ENCODE data around the gene AKAP7.

Gene AKAP7

GRCh38 chr6:131134220-131134979, 867 bp upstream of the AKAP7 start:
- no peak for DNase-seq

DNA sequence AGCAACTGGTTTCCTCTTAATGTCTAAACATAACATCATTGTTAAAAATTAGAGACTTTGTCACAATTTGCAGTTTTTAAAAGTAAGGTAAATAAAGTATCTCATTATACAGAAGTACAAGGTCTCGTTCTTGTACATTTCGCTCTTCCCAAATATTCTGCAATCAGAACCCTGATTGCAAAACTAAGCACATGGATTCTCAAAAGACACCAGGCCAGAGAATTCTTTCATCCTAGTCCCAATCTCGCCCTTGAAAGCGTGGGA, 355 bp upstream of the AKAP7 start:
- no peak for DNase-seq

DNA sequence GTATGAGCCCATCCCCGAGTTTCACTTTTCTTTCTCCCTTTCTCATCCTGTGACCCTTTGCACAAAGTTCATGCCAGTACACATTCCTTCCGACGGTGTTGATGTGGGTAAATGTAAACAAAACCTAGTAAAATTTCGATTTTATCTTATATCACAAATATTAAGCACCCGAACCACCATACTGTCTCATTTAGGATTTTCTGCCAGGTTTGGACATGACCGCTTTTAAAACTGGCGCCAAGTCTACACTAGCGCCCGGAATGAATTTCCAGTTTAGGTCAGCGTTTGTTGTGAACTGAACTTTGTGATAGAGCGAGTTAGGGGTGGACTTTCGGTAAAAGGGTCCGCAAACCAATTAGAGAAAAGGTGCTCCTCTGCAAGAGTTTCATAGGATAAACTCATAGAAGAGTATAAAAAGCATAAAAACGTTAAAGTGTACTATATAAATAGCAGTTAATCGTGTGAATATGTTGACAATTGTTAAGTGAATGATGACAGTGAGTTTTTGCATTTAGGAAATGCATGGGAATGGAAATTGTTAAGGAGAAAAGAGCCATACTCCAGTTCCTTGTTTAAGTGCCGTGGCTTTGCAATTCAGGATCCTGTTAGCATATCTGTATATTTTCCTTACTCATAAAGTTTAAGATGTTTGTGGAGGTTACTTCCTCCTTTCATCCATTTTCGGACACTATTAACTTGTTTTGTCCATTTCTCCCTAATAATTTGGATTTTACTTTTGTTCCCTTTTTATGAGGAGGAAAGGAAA, 937 bp downstream of the AKAP7 start:
- no peak for DNase-seq

- DNase-seq = no peak
These were observed 4.3 kb downstream of the AKAP7 start for GRCh38 chr6:131139599-131139998.

DNA sequence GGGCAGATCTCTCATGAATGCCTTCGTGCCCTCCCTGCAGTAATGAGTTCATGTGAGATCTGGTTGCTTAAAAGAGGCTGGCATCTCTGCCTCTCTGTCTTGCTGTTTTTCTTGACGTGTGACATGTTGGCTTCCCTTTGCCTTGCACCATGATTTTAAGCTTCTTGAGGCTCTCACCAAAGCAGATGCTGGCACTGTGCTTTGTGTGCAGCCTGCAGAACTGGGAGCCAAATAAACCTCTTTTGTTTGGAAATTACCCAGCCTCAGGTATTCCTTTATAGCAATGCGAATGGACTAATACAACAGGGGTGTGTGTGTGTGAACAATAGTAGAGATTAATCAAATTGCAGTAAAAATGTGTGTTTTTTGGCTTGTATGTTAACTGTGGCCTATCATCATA, 8.1 kb downstream of the AKAP7 start:
- DNase-seq = no peak

- peak; percentile 56 for DNase-seq
These were observed 11.6 kb downstream of the AKAP7 start for GRCh38 chr6:131146865-131147264.

DNA sequence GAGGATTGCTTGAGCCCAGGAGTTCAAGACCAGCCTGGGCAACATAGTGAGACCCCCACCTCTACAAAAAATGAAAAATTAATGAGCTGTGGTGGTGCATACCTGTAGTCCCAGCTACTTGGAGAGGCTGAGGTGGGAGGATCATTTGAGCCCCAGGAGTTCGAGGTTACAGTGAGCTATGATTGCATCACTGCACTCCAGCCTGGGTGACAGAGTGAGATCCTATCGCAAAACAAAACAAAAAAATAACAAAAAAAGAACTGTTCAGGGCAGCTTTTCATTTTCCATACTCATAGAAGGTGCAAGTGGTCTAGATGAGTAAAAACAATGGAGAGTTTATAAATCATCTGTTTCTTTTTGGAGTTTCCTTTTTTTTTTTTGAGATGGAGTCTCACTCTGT, 21.1 kb downstream of the AKAP7 start:
- DNase-seq = no peak

GRCh38 chr6:131159578-131159977, 24.3 kb downstream of the AKAP7 start:
- DNase-seq = peak; percentile 74

DNA sequence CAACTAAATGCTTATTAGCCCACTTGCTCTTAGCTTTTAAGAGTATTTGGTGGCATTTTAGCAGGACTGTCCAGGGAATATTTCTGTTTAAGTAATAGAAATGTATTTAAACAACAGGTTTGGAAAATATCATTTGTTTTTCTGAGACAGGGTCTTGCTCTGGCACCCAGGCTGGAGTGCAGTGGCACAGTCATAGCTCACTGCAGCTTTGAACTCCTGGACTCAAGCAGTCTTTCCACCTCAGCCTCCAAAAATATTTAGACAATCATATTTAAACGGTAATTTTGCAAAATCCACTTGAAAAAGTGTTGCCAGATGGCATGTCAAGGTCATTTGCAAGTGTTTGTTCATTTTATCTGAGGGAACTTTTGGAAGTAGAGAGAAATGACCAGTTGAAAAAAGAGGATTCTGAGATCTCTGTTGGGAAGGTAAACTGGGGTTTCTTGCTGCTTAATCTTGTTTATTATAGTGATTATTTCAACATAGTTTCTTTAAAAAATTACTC, 25.0 kb downstream of the AKAP7 start:
- DNase-seq = no peak

DNA sequence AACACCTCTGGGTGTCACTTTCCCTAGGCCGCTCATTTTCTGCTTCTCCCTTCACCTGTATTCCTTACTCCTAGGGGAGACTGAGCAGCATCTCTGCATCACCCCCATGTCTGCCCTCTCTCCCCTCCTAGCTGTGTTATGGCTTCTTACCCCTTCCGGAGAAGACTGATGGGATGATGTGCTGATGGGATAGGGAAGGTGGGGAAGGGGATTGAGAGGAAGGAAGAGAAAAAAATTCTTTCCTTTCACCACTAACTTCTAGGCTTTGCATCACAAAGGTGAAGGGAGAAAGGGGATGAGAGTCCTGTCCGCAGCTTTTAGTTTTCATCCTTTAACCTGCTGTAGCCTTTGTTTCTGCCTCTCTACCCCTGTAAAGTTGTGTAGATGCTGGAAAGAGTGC, 26.7 kb downstream of the AKAP7 start:
- no peak for DNase-seq

DNA sequence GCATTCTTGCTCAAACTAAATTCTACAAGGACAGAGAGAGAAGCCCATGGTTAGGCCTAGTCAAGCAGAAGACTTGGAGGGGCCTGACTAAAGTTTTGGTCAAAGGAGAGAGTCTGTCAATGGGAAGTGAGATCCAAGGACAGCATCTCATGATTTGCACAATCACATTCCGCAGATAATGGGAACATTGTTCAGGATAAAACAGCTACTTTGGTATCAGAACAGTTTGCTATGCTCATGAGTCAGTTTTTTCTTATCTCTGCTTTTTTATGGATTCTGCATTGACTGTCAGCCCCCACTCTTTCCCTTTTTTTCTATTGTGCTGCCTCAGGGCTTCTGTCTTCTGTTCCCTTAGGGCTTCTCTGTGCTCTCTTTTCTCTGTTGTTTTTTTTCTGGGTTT, 28.6 kb downstream of the AKAP7 start:
- DNase-seq = peak; percentile 74

GRCh38 chr6:131164506-131164905, 29.2 kb downstream of the AKAP7 start:
- DNase-seq = no peak

- DNase-seq = no peak
These were observed 32.5 kb downstream of the AKAP7 start for GRCh38 chr6:131167773-131168172.

DNA sequence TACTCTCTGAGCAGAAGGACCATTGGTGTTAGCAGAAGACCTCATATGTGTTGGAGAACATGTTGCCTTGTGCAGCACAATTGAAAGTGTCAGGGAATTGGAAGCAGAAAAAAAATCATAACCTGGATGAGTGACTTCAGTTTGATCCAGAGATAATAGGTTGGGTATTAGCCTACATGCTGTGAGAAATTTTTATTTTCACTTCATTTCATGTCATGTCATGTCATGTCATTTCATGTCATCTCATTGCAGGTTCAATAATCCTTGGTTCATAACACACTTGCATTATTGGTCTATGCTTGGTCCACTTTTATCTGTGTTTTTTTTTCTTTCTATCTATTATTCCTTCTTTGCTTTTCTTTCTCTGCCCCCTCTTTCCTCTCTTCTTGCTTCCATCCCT, 34.3 kb downstream of the AKAP7 start:
- DNase-seq = no peak

DNA sequence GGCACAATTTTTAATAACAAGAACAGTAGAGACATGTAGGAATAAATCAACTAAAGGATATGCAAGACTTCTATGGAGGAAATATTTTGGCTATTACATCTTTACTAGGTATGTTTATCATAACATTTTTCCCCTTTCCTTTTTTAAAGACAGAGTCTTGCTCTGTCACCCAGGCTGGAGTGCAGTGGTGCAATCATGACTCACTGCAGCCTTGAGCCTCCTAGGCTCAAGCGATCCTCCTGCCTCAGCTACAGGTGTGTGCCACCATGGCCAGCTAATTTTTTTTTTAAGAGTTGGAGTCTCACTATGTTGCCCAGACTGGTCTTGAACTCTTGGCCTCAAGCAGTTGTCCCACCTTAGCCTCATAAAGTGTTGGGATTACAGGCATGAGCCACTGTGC, 37.0 kb downstream of the AKAP7 start:
- DNase-seq = no peak

DNA sequence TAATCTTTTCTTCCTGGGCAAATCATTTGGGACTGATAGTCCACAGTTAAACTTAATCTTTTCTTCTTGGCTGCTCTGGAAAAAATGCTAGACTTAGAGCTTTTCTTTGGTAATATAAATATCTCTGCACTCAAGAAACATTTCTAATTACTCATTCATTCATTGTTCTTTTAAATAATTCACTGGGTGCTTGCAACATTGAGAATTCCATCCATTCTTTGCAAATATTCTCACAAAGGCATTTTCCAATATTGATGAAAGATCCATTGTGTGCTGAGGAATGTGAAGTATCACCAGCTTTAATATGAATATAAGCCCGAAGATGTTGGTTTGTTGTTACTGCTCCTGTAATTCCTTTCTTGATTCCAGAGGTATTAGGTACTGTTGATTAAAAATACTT, 38.4 kb downstream of the AKAP7 start:
- no peak for DNase-seq

GRCh38 chr6:131175564-131175963, 40.3 kb downstream of the AKAP7 start:
- DNase-seq = no peak

GRCh38 chr6:131177996-131178395, 42.7 kb downstream of the AKAP7 start:
- DNase-seq = no peak

DNA sequence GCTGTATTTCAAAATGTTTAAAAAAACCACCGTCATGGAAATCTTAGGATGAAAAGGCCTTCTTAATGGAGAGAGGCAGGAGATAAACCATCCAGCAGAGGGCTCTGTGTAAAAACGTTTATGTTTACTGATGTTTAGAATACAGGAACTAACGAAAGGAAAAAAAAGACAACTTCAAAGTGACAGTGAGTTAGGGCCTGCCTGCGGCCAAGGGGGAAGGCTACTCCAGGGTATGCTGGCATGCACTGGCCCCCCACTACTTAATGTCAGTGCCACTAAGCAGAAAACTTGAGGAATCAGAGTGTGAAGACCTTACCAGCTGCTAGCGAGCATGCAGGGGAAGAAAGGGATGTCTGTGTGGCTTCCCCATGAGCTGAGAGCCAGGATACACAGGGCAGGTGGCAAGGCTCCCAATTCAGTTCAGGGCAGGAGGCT, 47.7 kb downstream of the AKAP7 start:
- DNase-seq = no peak

DNA sequence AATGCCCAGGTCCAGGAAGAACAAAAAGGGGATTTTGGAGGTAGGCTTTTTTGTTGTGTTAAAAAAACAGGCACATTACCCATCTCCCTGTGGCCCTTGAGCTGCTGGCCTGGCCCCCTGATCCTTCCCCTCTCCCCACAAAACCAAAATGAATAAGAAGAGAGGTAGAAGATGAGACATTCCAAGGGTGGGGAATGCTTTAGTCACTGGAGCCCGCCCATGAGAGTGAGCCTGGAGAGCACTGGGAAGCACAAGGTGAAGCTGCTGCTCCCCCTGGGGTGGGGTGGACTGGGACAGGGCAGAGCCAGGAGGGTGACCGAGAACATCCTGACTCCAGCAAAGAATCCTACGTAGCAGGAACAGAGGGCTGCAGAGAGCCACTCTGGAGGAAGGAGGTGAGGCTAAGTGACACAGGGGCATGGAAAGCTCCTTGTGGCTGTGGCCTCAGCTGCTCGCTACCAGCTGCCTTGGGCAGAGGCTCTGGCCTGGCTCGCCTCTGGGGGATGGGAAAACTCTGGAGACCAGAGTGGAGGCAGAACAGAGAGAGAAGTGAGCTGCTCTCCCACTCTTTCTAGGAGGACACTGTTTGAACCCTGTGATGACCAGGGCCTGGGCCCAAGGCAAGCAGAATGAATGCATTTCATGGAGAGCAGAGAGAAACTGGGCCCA, 48.3 kb downstream of the AKAP7 start:
- DNase-seq = no peak

GRCh38 chr6:131191590-131191989, 56.3 kb downstream of the AKAP7 start:
- DNase-seq = no peak

DNA sequence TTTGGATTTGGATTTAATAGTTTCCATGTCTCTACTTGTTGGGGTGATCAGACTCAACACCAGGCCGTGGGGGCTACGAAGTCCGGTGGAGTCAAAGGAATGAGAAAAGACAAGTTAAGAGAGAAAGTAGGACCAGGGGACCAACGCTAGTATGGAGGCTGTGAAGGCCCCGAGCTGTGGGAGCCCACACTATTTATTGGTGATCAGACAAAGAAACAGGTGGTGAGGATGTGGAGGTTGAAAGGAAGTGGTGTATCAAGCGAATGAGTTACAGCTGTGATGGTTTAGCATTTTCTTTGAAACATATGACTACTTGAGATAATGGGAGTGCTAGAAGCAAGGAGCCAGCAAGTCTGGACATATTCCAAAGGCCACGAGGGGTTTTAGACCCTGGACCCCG, 62.4 kb downstream of the AKAP7 start:
- DNase-seq = no peak

DNA sequence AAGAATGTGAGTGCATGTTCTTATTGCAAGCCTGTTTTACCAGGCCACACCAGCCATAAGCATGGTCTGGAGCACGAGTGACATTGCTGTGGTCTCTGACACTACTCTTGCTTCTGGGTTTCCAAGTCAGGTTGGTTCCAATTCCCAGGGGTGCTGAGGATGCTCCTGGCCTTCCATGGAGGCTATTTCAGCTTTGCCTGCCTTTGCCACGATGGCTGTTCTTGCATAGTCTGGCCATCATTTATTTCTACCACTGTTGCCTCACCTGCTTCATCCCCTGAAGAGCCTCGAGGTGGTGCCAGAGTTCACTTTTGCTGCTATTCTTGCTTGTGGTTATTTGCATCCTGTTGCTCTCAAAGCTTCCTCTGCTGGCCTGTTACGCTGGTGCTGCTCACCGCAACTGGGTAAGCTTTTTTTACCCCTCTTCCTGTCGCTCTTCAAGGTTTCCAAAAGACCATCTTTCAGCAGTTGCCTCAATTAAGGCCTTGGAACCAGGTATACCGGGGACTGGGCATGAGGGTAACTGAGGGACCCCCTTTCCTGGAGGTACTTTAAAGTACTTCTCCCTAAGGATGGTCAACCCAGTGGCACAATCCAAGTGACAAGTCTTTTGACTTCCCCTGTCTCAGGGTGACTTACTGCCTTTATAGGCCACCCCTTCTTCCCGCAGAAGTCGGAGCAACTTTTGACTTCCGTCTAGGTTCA, 64.5 kb downstream of the AKAP7 start:
- peak; percentile 52 for DNase-seq

All from NCI-H226 (cell line).